GM19328 (cell line): Measurements from ENCODE around the gene TEAD3.

Source experiments
- ATAC-seq: cut with Tn5 transposase; IDR thresholded peaks from one replicate; pipeline ENCODE4 v1.9.1; 2021; ENCODE audit warnings: mild to moderate bottlenecking, moderate library complexity; ENCODE audit not compliant: unreplicated experiment

The TEAD3 gene

DNA sequence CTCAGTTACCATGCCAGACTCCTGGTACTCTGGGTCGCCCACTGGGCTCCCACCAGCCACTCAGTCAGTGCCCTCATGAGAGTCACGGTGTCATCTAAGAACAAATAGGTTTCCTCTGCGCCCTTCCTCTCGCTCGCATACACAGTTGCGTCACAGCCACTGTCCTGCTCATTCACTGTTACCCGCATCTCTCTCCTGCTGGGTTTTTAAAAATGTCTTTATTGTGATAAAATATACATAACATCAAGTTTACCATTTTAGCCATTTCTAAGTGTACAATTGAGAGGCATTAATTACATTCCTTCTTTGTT lies 4.0 kb downstream of the TEAD3 start:
- no peak for ATAC-seq

DNA sequence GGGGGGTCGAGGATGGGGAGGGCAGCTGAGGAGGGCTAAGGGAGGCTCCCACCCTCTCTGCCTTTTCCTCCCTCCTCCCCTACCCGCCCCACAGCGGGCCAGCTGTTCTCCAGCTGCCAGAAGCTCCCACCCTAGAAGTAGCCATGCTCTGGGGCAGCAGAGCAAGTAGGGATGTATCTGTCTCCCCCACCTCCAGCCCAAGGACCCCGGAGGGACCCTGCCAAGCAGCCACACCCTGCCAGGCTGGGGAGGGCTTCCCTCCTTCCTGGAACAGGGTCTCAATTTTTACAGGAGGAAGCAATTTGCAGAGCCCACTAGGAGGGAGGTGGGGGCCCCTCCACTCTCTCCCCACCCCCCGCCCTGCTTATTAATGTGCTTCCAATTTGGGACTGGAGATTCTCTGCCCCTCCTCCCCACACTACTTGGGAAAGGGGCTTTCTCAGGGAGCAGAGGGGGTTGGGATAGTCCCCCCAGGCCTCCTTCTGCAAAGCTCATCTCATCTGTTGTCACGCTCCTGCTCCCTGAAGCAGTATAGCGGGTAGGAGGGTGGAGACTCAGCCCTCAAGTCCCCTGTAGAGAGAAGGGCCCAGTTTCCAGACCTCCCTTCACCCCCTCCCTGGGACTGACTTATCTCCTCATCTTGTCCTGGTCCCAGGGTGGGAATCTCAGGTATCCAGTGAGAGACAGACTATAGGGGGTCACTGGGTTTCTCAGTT lies 4.5 kb downstream of the TEAD3 start:
- no peak for ATAC-seq

DNA sequence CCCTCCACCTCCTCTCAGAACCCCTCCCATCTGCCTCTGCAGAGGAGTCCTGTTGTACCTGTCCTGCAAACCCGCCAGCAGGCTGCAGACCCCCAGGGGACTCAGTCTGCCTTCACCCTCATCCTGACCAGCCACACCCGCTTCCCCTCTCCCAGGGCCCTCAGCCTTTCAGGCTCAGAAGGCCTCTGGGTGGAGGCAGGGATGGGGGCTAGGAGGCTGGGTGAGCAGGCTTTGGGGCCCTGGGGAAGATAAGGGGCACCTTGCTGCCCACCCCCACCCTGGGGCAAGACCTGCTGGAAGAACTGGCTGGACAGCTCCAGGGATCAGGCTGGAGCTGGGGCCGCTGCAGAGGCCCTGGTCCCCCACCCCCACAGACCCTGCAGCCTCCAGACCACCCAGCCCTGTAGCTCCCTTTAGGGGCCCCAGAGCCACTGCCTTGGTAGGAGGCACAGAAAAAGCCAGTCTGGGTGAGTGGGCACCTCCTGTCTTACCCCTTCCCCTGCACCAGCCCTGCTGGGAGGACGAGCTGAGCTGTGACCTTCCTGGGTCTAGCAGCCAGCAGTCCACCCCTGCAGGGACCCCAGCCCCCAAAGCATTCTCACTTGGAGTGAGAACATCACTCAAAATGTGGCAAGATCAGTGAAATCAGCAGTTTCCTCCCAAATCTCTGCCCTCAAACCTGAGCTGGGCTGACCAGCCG lies 5.2 kb downstream of the TEAD3 start:
- ATAC-seq, result no peak

DNA sequence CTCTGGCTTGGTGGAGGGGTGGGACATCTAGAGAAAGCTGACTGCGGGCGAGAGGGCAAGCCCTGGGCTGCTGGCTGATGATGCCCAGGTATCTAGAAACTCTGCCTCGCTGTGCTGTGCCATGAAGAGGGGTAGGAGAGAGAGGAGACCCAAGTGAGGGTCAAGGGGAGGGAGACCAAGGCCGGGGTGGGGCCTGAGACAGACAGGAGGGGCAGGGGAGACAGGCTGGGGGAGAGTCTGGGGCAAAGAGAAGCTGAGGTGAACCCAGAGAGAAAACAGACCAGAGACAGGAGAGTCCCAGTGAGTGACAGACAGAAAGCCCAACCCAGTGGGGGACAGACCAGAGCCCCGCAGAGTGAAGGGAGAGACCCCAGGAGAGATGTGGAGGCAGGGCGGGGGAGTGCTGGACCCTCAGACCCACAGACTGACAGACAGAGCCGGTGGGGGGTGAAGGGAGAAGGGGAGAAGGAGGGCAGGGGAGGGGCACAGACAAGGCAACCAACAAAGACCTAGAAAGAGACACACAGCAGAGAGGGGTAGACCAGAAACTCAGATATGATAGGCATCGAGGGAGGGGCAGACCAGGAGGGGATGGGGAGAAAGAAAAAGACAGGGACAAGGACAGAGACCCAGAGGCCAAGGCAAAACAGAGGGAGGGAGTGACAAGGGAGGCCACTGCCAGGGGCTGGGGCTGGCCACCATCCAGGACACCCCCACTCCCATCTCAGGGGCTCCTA lies 5.9 kb downstream of the TEAD3 start:
- ATAC-seq, result no peak

DNA sequence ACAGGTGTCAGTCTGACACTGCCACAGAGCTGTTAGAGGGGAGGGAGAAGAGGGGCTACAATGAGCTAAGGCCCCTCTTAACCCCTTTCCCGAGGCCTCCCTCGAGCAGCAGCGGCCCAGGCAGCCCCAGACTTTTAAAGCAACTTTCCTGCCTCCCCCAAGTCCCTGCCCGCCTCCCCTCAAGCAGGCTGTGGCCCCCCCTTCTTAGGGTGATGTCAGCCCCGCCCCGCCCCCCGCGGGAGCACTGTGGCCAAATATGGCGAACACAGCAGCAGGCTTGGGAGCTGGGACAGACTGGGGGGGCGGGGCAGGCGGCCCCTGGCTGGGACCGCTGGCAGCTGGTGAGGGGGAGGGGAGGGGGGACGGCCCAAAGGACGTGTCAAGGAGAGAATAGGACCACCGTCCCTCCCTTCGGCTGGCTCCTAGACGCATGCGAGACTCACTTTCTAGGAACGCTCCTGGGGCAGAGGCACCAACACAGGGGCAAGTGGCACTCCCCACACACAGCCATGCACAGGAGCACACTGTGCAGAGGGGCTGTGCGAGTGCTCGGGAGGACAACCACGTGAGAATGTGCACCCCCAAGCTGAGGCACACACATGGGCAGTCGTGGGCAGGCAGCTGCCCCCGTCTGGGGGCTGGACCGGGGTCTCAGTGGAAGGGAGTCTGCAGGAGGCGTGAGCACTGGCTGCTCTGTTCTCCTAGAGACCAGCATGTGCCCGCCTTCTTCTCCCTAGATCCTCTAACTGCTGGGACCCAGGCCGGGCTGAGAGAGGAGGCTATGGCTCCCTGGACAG lies 6.7 kb downstream of the TEAD3 start:
- ATAC-seq, result no peak

DNA sequence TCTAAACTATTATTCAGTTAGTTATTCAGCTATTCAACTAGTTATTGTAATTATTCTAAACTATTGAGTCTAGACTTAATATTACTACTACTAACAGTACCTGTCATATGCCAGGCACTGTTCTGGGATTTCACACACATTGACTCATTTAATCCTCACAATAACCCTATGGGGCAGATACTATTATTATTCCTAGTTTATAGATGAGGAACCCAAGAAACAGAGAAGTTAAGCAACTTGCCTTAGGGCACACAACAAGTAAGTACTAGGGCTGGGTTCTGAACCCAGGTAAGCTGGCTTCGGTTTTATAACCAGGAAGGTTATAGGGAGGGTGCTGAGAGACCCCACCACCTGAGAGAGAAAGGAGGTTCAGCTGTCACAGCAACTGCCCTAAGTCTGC lies 7.8 kb downstream of the TEAD3 start:
- no peak for ATAC-seq

DNA sequence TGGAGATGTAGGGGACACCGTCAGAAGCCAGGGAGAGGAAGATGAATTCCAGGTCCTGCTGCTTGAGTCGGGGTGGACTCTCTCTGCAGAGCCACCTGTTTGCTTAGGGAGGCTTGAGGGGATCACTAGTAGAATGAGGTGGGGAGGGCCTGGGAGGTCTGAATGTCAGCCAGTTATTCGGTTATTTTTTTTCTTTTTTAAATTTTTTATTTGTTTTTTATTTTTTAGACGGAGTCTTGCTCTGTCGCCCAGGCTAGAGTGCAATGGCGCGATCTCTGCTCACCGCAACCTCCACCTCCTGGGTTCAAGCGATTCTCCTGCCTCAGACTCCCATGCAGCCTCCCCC lies 8.4 kb downstream of the TEAD3 start:
- ATAC-seq, result no peak

DNA sequence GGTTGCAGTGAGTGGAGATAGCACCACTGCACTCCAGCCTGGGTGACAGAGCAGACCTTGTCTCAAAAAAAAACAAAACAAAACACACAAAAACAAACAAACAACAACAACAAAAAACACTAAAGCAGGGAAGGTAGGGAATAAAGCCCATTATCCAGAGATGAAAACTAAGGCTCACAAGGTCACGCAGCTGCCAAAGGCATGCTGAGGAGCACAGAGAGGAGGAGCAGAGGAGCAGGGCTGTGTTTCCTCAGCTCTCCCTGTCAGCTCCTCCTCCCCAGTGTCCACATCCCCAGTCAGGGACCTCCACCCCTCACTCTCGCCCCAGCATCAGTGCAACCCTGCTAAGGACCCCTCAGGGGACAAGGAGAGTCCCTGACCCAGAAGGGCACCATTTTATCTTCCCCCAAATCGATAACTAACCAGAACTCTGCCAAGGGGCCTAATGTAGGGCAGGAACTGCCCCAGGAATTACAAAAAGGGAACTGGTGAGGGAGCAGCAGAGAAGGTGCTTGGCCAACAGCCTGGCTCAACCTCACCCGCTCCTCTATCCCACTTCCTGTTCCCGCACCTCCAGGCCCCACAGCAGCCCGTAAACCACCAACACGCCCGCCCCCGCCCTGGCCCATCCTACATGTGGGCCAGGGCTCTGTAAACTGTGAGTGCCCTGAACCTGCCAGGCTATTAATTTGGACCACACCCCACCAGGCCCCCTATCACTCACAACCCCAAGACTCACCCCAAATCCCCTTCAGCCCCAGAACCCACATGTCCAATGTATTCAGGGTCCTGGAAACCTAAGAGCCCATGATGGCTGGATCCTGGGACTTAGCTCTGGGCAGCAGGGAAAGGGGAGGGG lies 9.0 kb downstream of the TEAD3 start:
- ATAC-seq, result no peak

DNA sequence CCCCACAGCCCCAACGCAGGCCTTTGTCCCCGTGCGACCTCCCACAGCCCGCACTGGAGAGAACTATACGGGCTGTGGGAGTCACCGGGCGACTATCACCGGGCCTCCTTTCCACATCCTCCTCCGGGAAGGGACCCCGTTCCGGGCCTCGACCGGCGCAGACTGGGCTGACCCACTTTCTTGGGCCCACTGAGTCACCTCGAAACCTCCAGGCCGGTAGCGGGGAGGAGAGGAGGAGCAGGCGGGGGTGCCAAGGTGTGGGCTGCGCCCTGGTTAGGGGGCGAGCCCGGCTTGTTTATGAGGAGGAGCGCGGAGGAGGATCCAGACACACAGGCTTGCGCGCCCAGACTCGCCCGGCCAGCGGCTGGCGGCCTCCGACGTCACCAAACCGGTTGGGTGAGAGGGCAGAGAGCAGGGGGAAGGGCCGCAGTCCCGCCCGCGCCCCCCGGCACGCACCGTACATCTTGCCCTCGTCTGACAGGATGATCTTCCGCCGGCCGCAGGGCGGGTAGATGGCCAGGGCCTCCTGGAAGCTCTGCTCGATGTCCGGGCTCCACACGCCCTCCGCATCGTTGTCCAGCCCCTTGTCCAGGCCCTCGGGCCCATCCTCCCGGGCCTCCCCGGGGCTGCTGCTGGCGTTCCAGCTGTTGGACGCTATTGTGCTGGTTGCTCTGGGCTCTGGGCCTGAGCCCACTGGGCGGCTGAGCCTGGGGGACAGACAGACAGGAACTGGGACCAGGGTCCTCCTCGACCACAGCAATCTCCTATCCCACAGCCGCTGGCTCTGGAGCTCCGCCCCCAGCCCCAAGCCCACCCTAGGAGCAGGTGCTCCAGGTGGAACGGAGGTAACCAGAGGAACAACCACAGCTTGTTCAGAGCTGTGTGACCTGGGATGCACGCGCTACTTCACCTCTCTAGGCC lies 10.6 kb downstream of the TEAD3 start:
- no peak for ATAC-seq

DNA sequence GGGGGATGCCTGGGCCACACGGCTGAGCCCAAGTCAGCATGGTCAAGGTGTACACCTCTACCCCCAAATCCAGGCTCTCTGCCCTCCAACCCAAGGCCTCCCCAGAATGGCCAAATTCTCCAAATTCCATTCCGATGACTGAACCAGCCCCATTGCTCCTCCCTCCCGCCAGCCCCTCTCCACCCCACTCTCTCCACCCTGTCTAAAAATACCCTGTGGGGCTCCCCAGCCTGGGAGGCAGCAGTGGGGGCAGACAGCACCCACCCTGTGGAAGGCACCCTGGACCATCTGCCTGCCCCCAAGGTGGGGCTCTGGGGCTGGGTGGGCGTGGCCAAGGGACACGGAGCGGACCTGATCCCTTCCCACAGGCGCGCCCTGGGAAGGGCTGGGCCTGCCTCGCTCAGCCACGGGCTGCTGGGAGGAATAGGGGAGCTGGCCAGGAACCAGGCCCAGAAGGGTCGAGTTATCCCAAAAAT lies 11.4 kb downstream of the TEAD3 start:
- no peak for ATAC-seq

DNA sequence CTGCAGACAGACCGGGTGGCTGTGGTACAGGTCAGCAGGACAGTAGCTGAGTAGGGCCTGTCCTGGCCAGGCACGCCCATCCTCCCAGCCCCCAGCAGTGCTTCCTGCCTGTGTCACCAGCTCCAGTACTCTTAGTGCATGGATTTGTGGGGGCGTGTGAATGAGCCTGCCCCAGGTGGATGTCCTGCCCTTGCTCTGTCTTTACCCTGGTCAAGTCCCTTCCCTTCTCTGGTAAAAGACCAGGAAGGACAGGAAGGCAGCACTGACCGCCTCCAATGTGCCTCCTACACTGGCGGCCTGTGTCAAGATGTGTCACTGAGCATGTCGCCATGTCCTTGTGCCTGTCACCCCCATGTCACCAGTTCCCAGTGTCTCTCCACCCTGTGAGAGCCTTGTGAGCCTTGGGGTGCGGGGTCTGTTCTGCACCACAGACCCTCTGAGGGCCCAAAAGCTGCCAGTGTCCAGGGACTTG lies 11.9 kb downstream of the TEAD3 start:
- no peak for ATAC-seq

DNA sequence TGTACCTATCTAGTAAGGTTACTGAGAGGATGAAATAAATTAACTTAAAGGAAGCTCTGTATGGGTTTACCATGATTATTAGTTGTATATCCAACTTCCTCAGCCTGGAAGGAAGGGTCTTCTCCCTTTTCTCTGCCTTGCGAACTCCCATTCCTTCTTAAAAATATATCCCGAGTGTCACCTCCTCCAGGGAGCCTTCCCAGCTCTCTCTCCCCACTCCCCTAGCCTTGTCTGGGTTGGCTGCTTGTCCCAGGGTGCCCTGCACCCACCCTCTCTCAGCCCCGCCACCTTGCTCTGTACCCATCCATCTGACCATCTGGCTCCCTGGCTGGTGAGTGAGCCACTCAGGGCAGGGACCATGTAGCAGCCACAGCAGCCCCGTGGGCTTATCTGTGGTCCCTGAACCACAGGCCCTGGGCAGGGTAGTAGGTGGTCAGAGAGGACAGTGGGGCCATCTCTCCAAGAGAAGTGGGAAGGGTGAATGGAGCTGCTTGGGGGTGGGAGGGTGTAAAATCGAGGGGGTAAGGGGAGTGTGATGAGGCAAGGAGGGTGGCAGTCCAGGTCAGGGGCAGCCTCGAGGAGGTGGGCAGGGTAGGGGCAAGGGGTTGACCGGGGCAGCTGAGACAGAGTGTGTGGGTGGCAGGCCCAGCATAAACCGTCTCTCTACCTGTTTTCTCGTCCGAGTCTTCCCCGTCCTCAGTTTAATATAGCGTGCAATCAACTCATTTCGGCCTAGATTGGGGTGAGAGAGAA lies 12.8 kb downstream of the TEAD3 start:
- no peak for ATAC-seq

DNA sequence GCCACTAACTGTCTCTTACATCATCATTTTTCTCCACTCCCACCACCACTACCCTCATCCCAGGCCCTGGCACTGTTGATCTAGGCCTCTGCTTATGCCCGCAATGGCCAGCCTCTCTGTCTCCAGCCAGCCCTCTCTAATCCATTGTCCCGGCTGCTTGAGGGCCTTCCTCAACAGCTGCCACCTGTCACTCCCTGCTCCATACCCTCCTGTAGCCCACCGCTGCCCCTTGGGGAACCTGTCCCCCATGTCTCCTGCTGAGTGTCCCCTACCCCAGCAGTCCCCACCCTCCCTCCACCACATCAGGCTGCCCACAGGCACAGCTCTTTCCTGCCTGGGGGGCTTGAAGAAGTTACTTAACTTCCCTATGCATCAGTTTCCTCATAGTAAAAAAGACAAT lies 13.4 kb downstream of the TEAD3 start:
- no peak for ATAC-seq

DNA sequence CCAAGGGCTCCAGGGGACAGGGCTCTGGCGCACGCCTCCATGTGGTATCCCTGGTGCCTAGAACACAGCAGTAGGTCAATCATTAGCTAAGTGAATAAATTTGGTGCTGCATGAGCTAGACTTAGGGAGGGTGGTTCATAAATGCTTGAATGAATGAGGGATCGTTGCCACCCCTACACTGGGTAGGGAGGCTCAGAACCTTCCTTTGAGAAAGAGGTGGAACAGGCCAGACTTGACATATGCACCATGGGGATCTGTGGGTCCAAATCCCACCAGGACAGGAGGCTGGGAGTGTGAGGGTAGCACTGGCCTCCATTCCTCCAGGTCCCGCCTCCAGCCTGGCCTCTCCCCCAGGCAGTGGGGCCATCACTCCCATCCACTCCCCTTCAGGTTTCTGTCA lies 13.8 kb downstream of the TEAD3 start:
- ATAC-seq, result no peak

DNA sequence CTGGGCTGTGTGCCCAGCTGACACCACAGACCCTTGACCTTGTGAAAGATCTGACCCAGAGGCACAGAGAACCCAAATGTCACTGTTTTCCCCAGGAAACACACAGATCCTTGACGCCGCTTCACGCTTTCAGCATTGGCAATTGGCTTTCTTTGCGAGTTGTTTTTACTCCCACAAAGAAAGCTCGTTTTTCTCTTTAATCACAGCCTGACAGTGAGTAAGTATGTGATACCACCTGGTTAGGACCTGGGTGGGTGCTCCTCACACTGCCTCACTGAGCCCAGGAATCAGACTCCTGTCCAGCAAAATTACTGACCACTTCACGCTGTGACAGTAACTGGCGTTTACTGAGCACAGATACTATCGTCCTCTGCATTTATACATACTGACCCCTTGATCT lies 15.7 kb downstream of the TEAD3 start:
- no peak for ATAC-seq

DNA sequence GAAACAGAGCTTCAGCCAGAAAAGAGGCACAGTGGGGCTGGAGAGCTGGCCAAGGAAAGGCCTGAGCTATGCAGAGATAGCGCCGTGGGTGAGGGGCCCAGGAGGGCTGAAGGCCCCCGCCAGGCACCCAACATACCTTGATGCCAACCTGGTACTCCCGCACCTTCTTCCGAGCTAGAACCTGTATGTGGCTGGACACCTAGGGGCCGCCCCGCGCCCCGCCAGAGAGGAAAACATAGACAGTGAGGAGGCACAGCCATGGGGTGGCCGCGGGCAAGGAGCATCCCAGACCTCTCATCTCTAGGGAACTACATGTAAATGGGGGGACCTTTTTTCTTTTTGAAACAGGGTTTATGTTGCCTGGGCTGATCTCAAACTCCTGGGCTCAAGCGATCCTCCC lies 16.7 kb downstream of the TEAD3 start:
- no peak for ATAC-seq

DNA sequence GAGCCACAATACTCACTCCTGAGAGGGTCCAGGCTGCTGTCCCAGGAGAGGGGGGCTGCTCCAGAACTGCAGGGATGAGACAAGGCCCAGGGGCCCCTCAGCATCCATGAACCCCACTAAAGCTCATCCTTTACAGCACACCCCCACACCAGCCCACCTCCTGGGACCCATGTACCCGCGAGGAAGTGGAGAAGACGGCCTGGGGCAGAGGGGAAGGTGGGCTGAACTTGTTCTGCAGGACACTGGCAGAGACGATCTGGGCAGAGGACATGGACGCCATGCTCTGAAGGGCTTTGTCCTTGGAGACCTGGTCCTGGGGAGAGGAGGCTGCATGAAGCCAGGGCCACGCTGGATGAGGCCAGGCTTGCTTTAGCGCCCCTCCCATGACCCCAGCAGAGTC lies 18.6 kb downstream of the TEAD3 start:
- no peak for ATAC-seq

DNA sequence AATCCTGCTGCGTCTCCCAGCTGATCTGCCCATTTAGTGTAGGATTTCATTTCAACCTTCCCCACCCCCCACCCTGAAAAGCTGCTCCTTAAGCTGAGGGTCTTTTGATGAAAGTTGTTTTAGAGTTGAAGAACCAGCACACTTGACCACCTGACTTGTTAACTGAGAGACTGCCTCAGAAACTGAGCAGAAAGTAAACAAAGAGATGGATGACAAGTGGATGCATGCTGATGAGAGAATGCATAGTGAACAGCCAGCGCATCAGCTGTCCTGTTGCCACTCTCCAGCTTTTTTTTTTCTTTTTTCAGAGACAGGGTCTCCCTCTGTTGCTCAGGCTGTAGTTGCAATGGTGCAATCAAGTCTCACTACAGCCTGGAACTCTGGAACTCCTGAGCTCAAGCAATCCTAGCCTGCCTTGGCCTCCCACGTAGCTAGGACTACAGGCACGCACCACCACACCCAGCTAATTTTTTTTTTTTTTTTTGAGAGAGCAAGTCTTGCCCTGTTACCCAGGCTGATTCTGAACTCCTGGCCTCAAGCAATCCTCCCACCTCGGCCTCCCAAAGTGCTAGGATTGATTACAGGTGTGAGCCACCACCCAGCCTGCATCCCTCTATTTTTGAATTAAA lies 19.2 kb downstream of the TEAD3 start:
- no peak for ATAC-seq
